Ramos (cell line): ENCODE measurements around the gene RREB1.
"Not testable (repeated sequence)": the region's sequence is repeated elsewhere in the genome, so short reads cannot be mapped to it uniquely, and the experiment has no call there.

Experiments used
- in situ Hi-C: fragments of 300-500 bp; cut with MboI; formaldehyde crosslinking; loops from one replicate; pipeline ENCODE4 v1.14.3; 2022; ENCODE audit warnings: low sequenced_read_pairs; ENCODE audit not compliant: unreplicated experiment

RREB1 gene

GRCh38 chr6:7254980-7255835, 147.4 kb downstream of the RREB1 start:
- in situ Hi-C loops, result no loop called here

- in situ Hi-C loops, result no loop called here
These were observed 148.2 kb downstream of the RREB1 start for GRCh38 chr6:7255918-7256317.

GRCh38 chr6:7256785-7257184, 149.0 kb downstream of the RREB1 start:
- in situ Hi-C loops, result no loop called here

- in situ Hi-C loops, result no loop called here
These were observed 149.9 kb downstream of the RREB1 start for GRCh38 chr6:7257521-7258230.

- in situ Hi-C loops, result no loop called here
These were observed 150.5 kb downstream of the RREB1 start for GRCh38 chr6:7258231-7258763.

- in situ Hi-C loops, result no loop called here
These were observed 152.7 kb downstream of the RREB1 start for GRCh38 chr6:7260291-7261031.

GRCh38 chr6:7261032-7261841, 153.5 kb downstream of the RREB1 start:
- in situ Hi-C loops, result no loop called here

- in situ Hi-C loops, result no loop called here
These were observed 154.2 kb downstream of the RREB1 start for GRCh38 chr6:7261852-7262461.

- in situ Hi-C loops, result no loop called here
These were observed 155.2 kb downstream of the RREB1 start for GRCh38 chr6:7262746-7263518.

GRCh38 chr6:7263519-7263805, 155.7 kb downstream of the RREB1 start:
- in situ Hi-C loops, result not testable (repeated sequence)

GRCh38 chr6:7264041-7264440, 156.3 kb downstream of the RREB1 start:
- in situ Hi-C loops, result no loop called here

GRCh38 chr6:7264686-7265384, 157.1 kb downstream of the RREB1 start:
- in situ Hi-C loops, result no loop called here

- in situ Hi-C loops, result not testable (repeated sequence)
These were observed 157.6 kb downstream of the RREB1 start for GRCh38 chr6:7265385-7265726.

GRCh38 chr6:7267071-7267465, 159.3 kb downstream of the RREB1 start:
- in situ Hi-C loops, result no loop called here

- in situ Hi-C loops, result no loop called here
These were observed 159.8 kb downstream of the RREB1 start for GRCh38 chr6:7267466-7268091.

GRCh38 chr6:7268362-7268761, 160.6 kb downstream of the RREB1 start:
- in situ Hi-C loops, result no loop called here

GRCh38 chr6:7268816-7269555, 161.2 kb downstream of the RREB1 start:
- in situ Hi-C loops, result no loop called here
